ENCODE data around the gene GNE. TPM values are rescaled to one million over a fixed set of nuclear protein-coding genes. Genes with fewer than 3 reads are reported as not detected.
"Not testable (repeated sequence)": the region's sequence is repeated elsewhere in the genome, so short reads cannot be mapped to it uniquely, and the experiment has no call there.

The GNE gene
- total and polyA plus RNA-seq, 9 of the 15 experiments (the other 6 are each of a cell fraction or from before 2014, with no cell fraction given), result 5.1 to 18.6 (median 12.0) TPM

- H3K4me2 ChIP-seq (ENCODE audit: insufficient read depth, low read length); H3K27ac ChIP-seq (ENCODE audit: extremely low read depth, low read depth, low read length); H3K9me1 ChIP-seq (ENCODE audit: control insufficient read depth, insufficient read depth, low read length); H4K20me1 ChIP-seq (replicated peaks; ENCODE audit: control insufficient read depth, insufficient read depth, low read length); H3K9me3 ChIP-seq (replicated peaks; ENCODE audit: control insufficient read depth, insufficient read depth, low read depth, low read length); H3K79me2 ChIP-seq (ENCODE audit: control insufficient read depth, insufficient read depth, low read length); in situ Hi-C loops (cut with MboI); H3K4me3 ChIP-seq; H3K9ac ChIP-seq (ENCODE audit: insufficient read depth in 1 of 2, low read depth in 2 of 2, low read length in 2 of 2); H2AFZ ChIP-seq (ENCODE audit: low read depth, low read length); BruUV-seq (replicated peaks); FAIRE-seq; H3K4me1 ChIP-seq (replicated peaks in 1 of 2; ENCODE audit: control insufficient read depth in 2 of 2, insufficient read depth in 2 of 2, low read length in 2 of 2); H3K27me3 ChIP-seq (ENCODE audit: control insufficient read depth in 2 of 2, insufficient read depth in 2 of 2, low read length in 2 of 2); TF ChIP-seq REST (CRISPR knock-in tag; IDR thresholded peaks at IDR 0.05; ENCODE audit: low read depth): not testable (repeated sequence)
- TF ChIP-seq RAD21 (CRISPR knock-in tag; conservative IDR thresholded peaks at IDR 0.05 in 1 of 2, IDR thresholded peaks at IDR 0.05 in 1 of 2) (peak in 1 of 2 experiments; percentile 64; a peak in 2 of 4 replicates), ZNF384 (IDR thresholded peaks at IDR 0.05; ENCODE audit: low read depth, low read length) (0 out of 2 replicates have a peak, but pooled peaks have one; percentile 39), REST (IDR thresholded peaks at IDR 0.05; ENCODE audit: borderline replicate concordance) (peak; percentile 47; the same call in 1 of the 2 replicates), CTCF (IDR thresholded peaks at IDR 0.05 in 2 of 3, conservative IDR thresholded peaks at IDR 0.05 in 1 of 3; ENCODE audit: insufficient read depth in 2 of 3, low read depth in 1 of 3, low read length in 3 of 3) (peak in 2 of 3 experiments; percentile 15 to 58; a peak in 3 of 6 replicates)
- 54% methylated on average over 3 of the region's 8 CpGs for WGBS (ENCODE audit: insufficient coverage, low coverage, missing lambda C conversion rate)
- peaks cover 34% of the 10 kb centered on the region; the same call in 2 of the 3 replicates for H3K36me3 ChIP-seq (ENCODE audit: control insufficient read depth, insufficient read depth, low read length)
- CTCF ChIA-PET (ENCODE audit: low intra/inter-chr PET ratio), result interaction anchor here (2.2 kb wide), 1 partner anchor 80 kb away, joined by 31 read pairs; no protein-coding TSS in a partner anchor
- peak; percentile 70 for ATAC-seq
- DNase-seq (ENCODE audit: extremely low read depth in 1 of 4, low spot score in 3 of 4), result peak in 3 of 4 experiments; percentile 14 to 26 (median 14)
- intact Hi-C loops (cut with micrococcal nuclease), result loop anchor here (1.0 kb wide), 1 partner anchor 80 kb away; no protein-coding TSS in a partner anchor
- POLR2A ChIA-PET, result interaction anchor here (0.6 to 1.8 kb wide), 5 partner anchors 9 to 728 kb away, joined by 3 to 6 read pairs (median 3); partner anchors contain the start of gene GNE
These were observed 10.2 kb downstream of the GNE start for GRCh38 chr9:36248061-36248460.

Data from K562 (cell line).